Esophagus (tissue), 2 donors: ENCODE data around the gene DHRS4L2. TPM values are rescaled to one million over a fixed set of nuclear protein-coding genes. Genes with fewer than 3 reads are reported as not detected.
"Not testable (repeated sequence)": the region's sequence is repeated elsewhere in the genome, so short reads cannot be mapped to it uniquely, and the experiment has no call there.

Experiments
- H3K27ac ChIP-seq, 2 donors: one replicate each; pipeline ENCODE4 v1.5.1; 2013; ENCODE audit warnings: low read depth in 2 of 2, mild to moderate bottlenecking in 2 of 2, inconsistent platforms in 1 of 2, low read length in 1 of 2, moderate library complexity in 1 of 2
- H3K27me3 ChIP-seq, 2 donors: one replicate each; pipeline ENCODE4 v1.6.1; 2013; ENCODE audit warnings: low read length in 2 of 2, control low read depth in 1 of 2, mild to moderate bottlenecking in 1 of 2; ENCODE audit not compliant: insufficient read depth in 2 of 2, control insufficient read depth in 1 of 2
- H3K36me3 ChIP-seq, 2 donors: one replicate each; pipeline ENCODE4 v1.6.1; 2013; ENCODE audit warnings: low read length in 1 of 2; ENCODE audit not compliant: control insufficient read depth in 2 of 2, insufficient read depth in 2 of 2
- H3K4me1 ChIP-seq, 2 donors: one replicate each; pipeline ENCODE4 v1.6.1; 2013; ENCODE audit warnings: low read length in 1 of 2; ENCODE audit not compliant: control insufficient read depth in 2 of 2, insufficient read depth in 2 of 2
- H3K4me3 ChIP-seq, 2 donors: one replicate each; pipeline ENCODE4 v1.5.1; 2013; ENCODE audit warnings: low read length in 2 of 2, mild to moderate bottlenecking in 2 of 2, low read depth in 1 of 2, moderate library complexity in 1 of 2
- H3K9me3 ChIP-seq, 2 donors: one replicate each; pipeline ENCODE4 v1.6.1; 2013; ENCODE audit warnings: mild to moderate bottlenecking in 2 of 2, low read depth in 1 of 2, low read length in 1 of 2, moderate library complexity in 1 of 2; ENCODE audit not compliant: control insufficient read depth in 2 of 2, insufficient read depth in 1 of 2
- WGBS, 2 donors: extraction: QIAGEN DNeasy Blood & Tissue Kit; methylation state at CpG; one replicate each; pipeline ENCODE4 v1.1.7; 2013; 5-methylcytosine and 5-hydroxymethylcytosine counted together
- polyA plus RNA-seq, 2 donors: library from polyadenylated mRNA; stranded (reverse); fragments of 200-250 nt; gene quantifications; one replicate each; pipeline ENCODE4 v1.2.3, GENCODE V29; 2013
- donor health status: healthy with polysubstance abuse.
- donor health status: Bipolar disorder and iron deficiency.

Gene DHRS4L2
- polyA plus RNA-seq, 2 donors: 32.9 to 43.5 TPM

GRCh38 chr14:24012726-24013273 lies 24.1 kb downstream of the DHRS4L2 start:
- not testable (repeated sequence) for H3K4me3 ChIP-seq, H3K27ac ChIP-seq
- WGBS, 2 donors: 53 to 72% methylated on average over 4 of the region's 4 CpGs

GRCh38 chr14:24013654-24014514 lies 25.2 kb downstream of the DHRS4L2 start:
- WGBS, 2 donors: 23 to 25% methylated on average over 12 of the region's 12 CpGs
- H3K4me1 ChIP-seq: no peaks in the 10 kb centered on the region
- no peak overlapping the region for H3K4me3 ChIP-seq
- no peaks in the 10 kb centered on the region for H3K36me3 ChIP-seq
- H3K27ac ChIP-seq: no peak overlapping the region
- H3K27me3 ChIP-seq: no peaks in the 10 kb centered on the region
- H3K9me3 ChIP-seq: no peaks in the 10 kb centered on the region

More at GRCh38 chr14:24012726-24013273, 24.1 kb downstream of the DHRS4L2 start:
- H3K9me3 ChIP-seq, H3K36me3 ChIP-seq, H3K4me1 ChIP-seq, H3K27me3 ChIP-seq: not testable (repeated sequence)

GRCh38 chr14:24015745-24016144 lies 27.0 kb downstream of the DHRS4L2 start:
- H3K36me3 ChIP-seq, H3K27me3 ChIP-seq, H3K27ac ChIP-seq, H3K4me1 ChIP-seq, H3K9me3 ChIP-seq, H3K4me3 ChIP-seq: not testable (repeated sequence)
- WGBS, 2 donors: 95 to 97% methylated on average over 6 of the region's 6 CpGs

GRCh38 chr14:24018978-24019377 lies 30.2 kb downstream of the DHRS4L2 start:
- not testable (repeated sequence) for H3K36me3 ChIP-seq, H3K27me3 ChIP-seq, H3K9me3 ChIP-seq, H3K4me3 ChIP-seq, H3K4me1 ChIP-seq, H3K27ac ChIP-seq

- H3K27ac ChIP-seq, H3K4me1 ChIP-seq, H3K36me3 ChIP-seq, H3K27me3 ChIP-seq, H3K9me3 ChIP-seq, H3K4me3 ChIP-seq: not testable (repeated sequence)
- WGBS, 2 donors: 28 to 30% methylated on average over 2 of the region's 2 CpGs
These were observed 31.2 kb downstream of the DHRS4L2 start for GRCh38 chr14:24019944-24020343.

GRCh38 chr14:24020520-24020919 lies 31.8 kb downstream of the DHRS4L2 start:
- H3K4me3 ChIP-seq, H3K27me3 ChIP-seq, H3K36me3 ChIP-seq, H3K9me3 ChIP-seq, H3K27ac ChIP-seq, H3K4me1 ChIP-seq: not testable (repeated sequence)
- WGBS, 2 donors: 91 to 92% methylated on average over 3 of the region's 3 CpGs

- not testable (repeated sequence) for H3K4me1 ChIP-seq, H3K36me3 ChIP-seq, H3K27ac ChIP-seq, H3K27me3 ChIP-seq, H3K4me3 ChIP-seq, H3K9me3 ChIP-seq
- WGBS, 2 donors: 98 to 99% methylated on average over 3 of the region's 3 CpGs
These were observed 36.2 kb downstream of the DHRS4L2 start for GRCh38 chr14:24024939-24025418.

- not testable (repeated sequence) for H3K4me1 ChIP-seq, H3K4me3 ChIP-seq, H3K27me3 ChIP-seq, H3K36me3 ChIP-seq, H3K27ac ChIP-seq, H3K9me3 ChIP-seq
- 92 to 94% methylated on average over 2 of the region's 3 CpGs for WGBS, 2 donors
These were observed 41.0 kb downstream of the DHRS4L2 start for GRCh38 chr14:24029687-24030086.

- WGBS, 2 donors: 97 to 98% methylated on average over 2 of the region's 2 CpGs
- H3K4me3 ChIP-seq, H3K4me1 ChIP-seq, H3K27ac ChIP-seq, H3K36me3 ChIP-seq, H3K9me3 ChIP-seq, H3K27me3 ChIP-seq: not testable (repeated sequence)
These were observed 42.6 kb downstream of the DHRS4L2 start for GRCh38 chr14:24031331-24031730.
